PC-3 (cell line): ENCODE measurements around the gene HBB. TPM values are rescaled to one million over a fixed set of nuclear protein-coding genes. Genes with fewer than 3 reads are reported as not detected.

ENCODE experiments used
- ATAC-seq: fragments of 200-7000 bp; cut with Tn5 transposase; 2 replicates; pipeline ENCODE4 v1.9.1; 2020; ENCODE audit warnings: mild to moderate bottlenecking, moderate library complexity
- Bru-seq: library from RNA; stranded (reverse); fragments of 400-500 nt; gene quantifications from one replicate; lab custom pipeline; 2021; lab: Mats Ljungman, UMichigan
- BruChase-seq, 2 experiments: library from RNA; stranded (reverse); fragments of 400-500 nt; gene quantifications; one replicate each; lab custom pipeline; 2021; lab: Mats Ljungman, UMichigan
- BruUV-seq: library from RNA; stranded (reverse); fragments of 400-500 nt; replicated peaks from 2 replicates; lab custom pipeline; 2021; lab: Mats Ljungman, UMichigan
- CTCF ChIA-PET: fragments of 300-600 bp; sonication (Branson Sonifier 250); formaldehyde crosslinking; loops from one replicate; lab custom pipeline; 2022; ENCODE audit warnings: antibody characterized with exemption; lab: Charles Lee
- POLR2A ChIA-PET: fragments of 300-600 bp; sonication (Branson Sonifier 250); formaldehyde crosslinking; loops from one replicate; lab custom pipeline; 2022; ENCODE audit warnings: antibody characterized with exemption; ENCODE audit not compliant: unreplicated experiment; lab: Charles Lee
- DNase-seq: peaks from one replicate; pipeline ENCODE4 v3.0.0-alpha.2; 2015
- H2AFZ ChIP-seq: fragments of 300-600 bp; sonication (generic); 2 replicates; pipeline ENCODE4 v1.6.0; 2016; ENCODE audit warnings: antibody characterized with exemption, low read length
- H3F3A ChIP-seq: fragments of 300-600 bp; sonication (generic); one replicate; pipeline ENCODE4 v1.6.0; 2017; ENCODE audit warnings: antibody characterized with exemption, low read length, control low read depth, mild to moderate bottlenecking; ENCODE audit not compliant: unreplicated experiment
- H3K27ac ChIP-seq: fragments of 300-600 bp; sonication (generic); 2 replicates; pipeline ENCODE4 v1.5.1; 2016; ENCODE audit warnings: mild to moderate bottlenecking, low read length
- H3K27me3 ChIP-seq: fragments of 300-600 bp; sonication (generic); 2 replicates; pipeline ENCODE4 v1.6.1; 2016; ENCODE audit warnings: low read length, mixed read lengths
- H3K36me3 ChIP-seq: fragments of 300-600 bp; sonication (generic); 2 replicates; pipeline ENCODE4 v1.6.1; 2016; ENCODE audit warnings: low read depth, mixed run types, low read length, mixed read lengths
- H3K4me1 ChIP-seq: fragments of 300-600 bp; sonication (generic); 2 replicates; pipeline ENCODE4 v1.5.1; 2016; ENCODE audit warnings: low read length; ENCODE audit not compliant: insufficient read depth
- H3K4me2 ChIP-seq: fragments of 300-600 bp; sonication (generic); 2 replicates; pipeline ENCODE4 v1.6.0; 2016; ENCODE audit warnings: low read length
- H3K4me3 ChIP-seq: fragments of 300-600 bp; sonication (generic); 2 replicates; pipeline ENCODE4 v1.5.1; 2016; ENCODE audit warnings: mild to moderate bottlenecking, low read length, mixed read lengths
- H3K79me2 ChIP-seq: fragments of 300-600 bp; sonication (generic); 2 replicates; pipeline ENCODE4 v1.6.1; 2017; ENCODE audit warnings: low read length, mixed read lengths
- H3K9ac ChIP-seq: fragments of 300-600 bp; sonication (generic); 2 replicates; pipeline ENCODE4 v1.6.0; 2016; ENCODE audit warnings: mild to moderate bottlenecking, low read length
- H3K9me2 ChIP-seq: fragments of 300-600 bp; sonication (generic); replicated peaks from 2 replicates; pipeline ENCODE4 v1.6.1; 2016; ENCODE audit warnings: mixed run types, low read length, mixed read lengths
- H3K9me3 ChIP-seq: fragments of 300-600 bp; sonication (generic); 2 replicates; pipeline ENCODE4 v1.6.1; 2016; ENCODE audit warnings: low read length, mixed read lengths
- H4K20me1 ChIP-seq: fragments of 300-600 bp; sonication (generic); 2 replicates; pipeline ENCODE4 v1.6.1; 2016; ENCODE audit warnings: low read length, mixed read lengths
- EZH2 ChIP-seq: fragments of 300-600 bp; sonication (generic); IDR thresholded peaks from one replicate; pipeline ENCODE4 v1.6.1; 2017; ENCODE audit warnings: antibody characterized with exemption, mild to moderate bottlenecking, low read length; ENCODE audit not compliant: unreplicated experiment
- EZH2phosphoT487 ChIP-seq: fragments of 300-600 bp; sonication (generic); IDR thresholded peaks from 2 replicates; pipeline ENCODE4 v1.6.1; 2018; ENCODE audit warnings: mild to moderate bottlenecking, antibody characterized with exemption, low read length, borderline replicate concordance
- intact Hi-C: fragments of 100-400 bp; cut with micrococcal nuclease; formaldehyde crosslinking; loops from 2 replicates; pipeline ENCODE4 v1.9.0; 2023
- long read RNA-seq: library from polyadenylated mRNA; unstranded; transcript quantifications from one replicate; pipeline ENCODE4 v2.0.0, GENCODE V29; 2021; ENCODE audit not compliant: unreplicated experiment
- total RNA-seq: library from RNA; depleted of rRNA; stranded (reverse); fragments of >200 nt; gene quantifications from 2 replicates; pipeline ENCODE4 v1.2.3, GENCODE V29; 2014; rRNA removed
- TF ChIP-seq, protein P1 (sequence below): fragments of 300-600 bp; sonication (generic); conservative IDR thresholded peaks from 2 replicates; pipeline ENCODE4 v1.5.1; 2017; ENCODE audit warnings: antibody characterized with exemption, low read depth, mild to moderate bottlenecking, low read length

HBB gene
- total RNA-seq (not detected in 2 replicates), Bru-seq, nascent RNA (not detected), BruChase-seq, experiment 1, labeled RNA remaining after a 6-hour chase (not detected), BruChase-seq, experiment 2, labeled RNA remaining after a 2-hour chase (not detected)
- long read RNA-seq, result 0 reads

DNA sequence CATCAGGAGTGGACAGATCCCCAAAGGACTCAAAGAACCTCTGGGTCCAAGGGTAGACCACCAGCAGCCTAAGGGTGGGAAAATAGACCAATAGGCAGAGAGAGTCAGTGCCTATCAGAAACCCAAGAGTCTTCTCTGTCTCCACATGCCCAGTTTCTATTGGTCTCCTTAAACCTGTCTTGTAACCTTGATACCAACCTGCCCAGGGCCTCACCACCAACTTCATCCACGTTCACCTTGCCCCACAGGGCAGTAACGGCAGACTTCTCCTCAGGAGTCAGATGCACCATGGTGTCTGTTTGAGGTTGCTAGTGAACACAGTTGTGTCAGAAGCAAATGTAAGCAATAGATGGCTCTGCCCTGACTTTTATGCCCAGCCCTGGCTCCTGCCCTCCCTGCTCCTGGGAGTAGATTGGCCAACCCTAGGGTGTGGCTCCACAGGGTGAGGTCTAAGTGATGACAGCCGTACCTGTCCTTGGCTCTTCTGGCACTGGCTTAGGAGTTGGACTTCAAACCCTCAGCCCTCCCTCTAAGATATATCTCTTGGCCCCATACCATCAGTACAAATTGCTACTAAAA lies at the start of gene HBB:
HBB (minus strand) TSS at position 340 of the 579 bp plus-strand sequence; CDS start at position 290, 50 bp downstream.
- H4K20me1 ChIP-seq, result no peaks in the 10 kb centered on the region
- intact Hi-C loops, result no loop called here
- H3K36me3 ChIP-seq, result no peaks in the 10 kb centered on the region
- DNase-seq (no peak), ATAC-seq (no peak)
- no peak within 1 kb of the TSS for H3K4me3 ChIP-seq
- H3F3A ChIP-seq, result no peaks in the 10 kb centered on the region
- H3K4me2 ChIP-seq, result no peak within 1 kb of the TSS
- H3K27me3 ChIP-seq, result no peaks in the 10 kb centered on the region
- no peak within 1 kb of the TSS for H3K27ac ChIP-seq
- TF ChIP-seq EZH2phosphoT487 (no peak), EZH2 (no peak)
- TF ChIP-seq, protein P1, sequence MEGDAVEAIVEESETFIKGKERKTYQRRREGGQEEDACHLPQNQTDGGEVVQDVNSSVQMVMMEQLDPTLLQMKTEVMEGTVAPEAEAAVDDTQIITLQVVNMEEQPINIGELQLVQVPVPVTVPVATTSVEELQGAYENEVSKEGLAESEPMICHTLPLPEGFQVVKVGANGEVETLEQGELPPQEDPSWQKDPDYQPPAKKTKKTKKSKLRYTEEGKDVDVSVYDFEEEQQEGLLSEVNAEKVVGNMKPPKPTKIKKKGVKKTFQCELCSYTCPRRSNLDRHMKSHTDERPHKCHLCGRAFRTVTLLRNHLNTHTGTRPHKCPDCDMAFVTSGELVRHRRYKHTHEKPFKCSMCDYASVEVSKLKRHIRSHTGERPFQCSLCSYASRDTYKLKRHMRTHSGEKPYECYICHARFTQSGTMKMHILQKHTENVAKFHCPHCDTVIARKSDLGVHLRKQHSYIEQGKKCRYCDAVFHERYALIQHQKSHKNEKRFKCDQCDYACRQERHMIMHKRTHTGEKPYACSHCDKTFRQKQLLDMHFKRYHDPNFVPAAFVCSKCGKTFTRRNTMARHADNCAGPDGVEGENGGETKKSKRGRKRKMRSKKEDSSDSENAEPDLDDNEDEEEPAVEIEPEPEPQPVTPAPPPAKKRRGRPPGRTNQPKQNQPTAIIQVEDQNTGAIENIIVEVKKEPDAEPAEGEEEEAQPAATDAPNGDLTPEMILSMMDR, result no peak
- ChIA-PET POLR2A (no interaction called here), CTCF (no interaction called here)
- no TSS peak for BruUV-seq
- H3K9ac ChIP-seq, result no peak within 1 kb of the TSS
- no peaks in the 10 kb centered on the region for H3K9me3 ChIP-seq
- no peaks in the 10 kb centered on the region for H3K4me1 ChIP-seq
- H3K79me2 ChIP-seq, result no peaks in the 10 kb centered on the region
- no peak within 1 kb of the TSS for H2AFZ ChIP-seq
- no peaks in the 10 kb centered on the region for H3K9me2 ChIP-seq

DNA sequence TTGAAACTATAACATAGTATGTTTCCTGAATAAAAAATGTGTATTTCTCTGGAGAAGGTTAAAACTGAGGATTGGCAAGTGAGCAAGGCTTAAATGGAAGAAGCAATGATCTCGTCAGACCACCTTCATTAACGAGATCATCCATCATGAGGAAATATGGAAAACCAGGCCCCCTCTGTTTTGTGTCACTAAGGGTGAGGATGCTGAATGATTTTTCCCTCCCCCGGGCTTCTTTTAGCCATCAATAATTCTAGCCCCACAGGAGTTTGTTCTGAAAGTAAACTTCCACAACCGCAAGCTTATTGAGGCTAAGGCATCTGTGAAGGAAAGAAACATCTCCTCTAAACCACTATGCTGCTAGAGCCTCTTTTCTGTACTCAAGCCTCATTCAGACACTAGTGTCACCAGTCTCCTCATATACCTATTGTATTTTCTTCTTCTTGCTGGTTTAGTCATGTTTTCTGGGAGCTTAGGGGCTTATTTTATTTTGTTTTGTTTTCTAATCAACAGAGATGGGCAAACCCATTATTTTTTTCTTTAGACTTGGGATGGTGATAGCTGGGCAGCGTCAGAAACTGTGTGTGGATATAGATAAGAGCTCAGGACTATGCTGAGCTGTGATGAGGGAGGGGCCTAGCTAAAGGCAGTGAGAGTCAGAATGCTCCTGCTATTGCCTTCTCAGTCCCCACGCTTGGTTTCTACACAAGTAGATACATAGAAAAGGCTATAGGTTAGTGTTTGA lies 48.7 kb upstream of the HBB start:
- TF ChIP-seq EZH2 (no peak), EZH2phosphoT487 (no peak)
- TF ChIP-seq, protein P1, result no peak
- H3K79me2 ChIP-seq, result no peaks in the 10 kb centered on the region
- H3K9me2 ChIP-seq, result no peaks in the 10 kb centered on the region
- no peak overlapping the region for H3K4me3 ChIP-seq
- H3K9ac ChIP-seq, result no peak overlapping the region
- intact Hi-C loops, result no loop called here
- POLR2A ChIA-PET, result no interaction called here
- no peak overlapping the region for H3K27ac ChIP-seq
- H4K20me1 ChIP-seq, result no peaks in the 10 kb centered on the region
- H3K36me3 ChIP-seq, result no peaks in the 10 kb centered on the region
- H2AFZ ChIP-seq, result no peak overlapping the region
- no peaks in the 10 kb centered on the region for H3K27me3 ChIP-seq
- ATAC-seq (no peak), DNase-seq (no peak)
- no peaks in the 10 kb centered on the region for H3F3A ChIP-seq
- no peaks in the 10 kb centered on the region for H3K4me1 ChIP-seq
- H3K4me2 ChIP-seq, result no peak overlapping the region
- no TSS peak for BruUV-seq
- CTCF ChIA-PET, result no interaction called here
- H3K9me3 ChIP-seq, result no peaks in the 10 kb centered on the region

DNA sequence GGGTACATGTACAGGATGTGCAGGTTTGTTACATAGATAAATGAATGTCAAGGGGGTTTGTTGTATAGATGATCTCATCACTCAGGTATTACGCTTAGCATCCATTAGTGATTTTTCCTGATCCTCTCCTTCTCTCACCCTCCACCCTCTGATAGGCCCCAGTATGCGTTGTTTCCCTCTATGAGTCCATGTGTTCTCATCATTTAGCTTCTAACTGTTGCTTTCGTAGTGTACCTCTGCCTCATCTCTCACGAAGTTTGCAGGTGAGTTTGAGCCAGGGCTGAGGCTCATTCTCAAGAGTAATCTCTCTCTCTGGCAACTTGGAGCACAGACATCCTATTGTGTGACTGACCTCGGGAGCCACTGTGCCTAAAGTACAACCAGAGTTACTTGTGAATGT lies 47.5 kb upstream of the HBB start:
- H2AFZ ChIP-seq, result no peak overlapping the region
- no peak for DNase-seq
- no peaks in the 10 kb centered on the region for H3K36me3 ChIP-seq
- H3F3A ChIP-seq, result no peaks in the 10 kb centered on the region
- no peaks in the 10 kb centered on the region for H4K20me1 ChIP-seq
- ChIA-PET CTCF (no interaction called here), POLR2A (no interaction called here)
- no peaks in the 10 kb centered on the region for H3K9me3 ChIP-seq
- intact Hi-C loops, result no loop called here
- H3K27me3 ChIP-seq, result no peaks in the 10 kb centered on the region
- no peak overlapping the region for H3K9ac ChIP-seq
- ATAC-seq, result no peak
- no peaks in the 10 kb centered on the region for H3K9me2 ChIP-seq
- TF ChIP-seq, protein P1, result no peak
- no peak for TF ChIP-seq EZH2phosphoT487
- no peak for TF ChIP-seq EZH2
- no peak overlapping the region for H3K4me3 ChIP-seq
- no peaks in the 10 kb centered on the region for H3K79me2 ChIP-seq
- no TSS peak for BruUV-seq
- no peak overlapping the region for H3K27ac ChIP-seq
- H3K4me2 ChIP-seq, result no peak overlapping the region
- no peaks in the 10 kb centered on the region for H3K4me1 ChIP-seq
